Hematopoietic multipotent progenitor cell (in vitro differentiated cells): Measurements from ENCODE around the gene CLINT1. TPM values are rescaled to one million over a fixed set of nuclear protein-coding genes. Genes with fewer than 3 reads are reported as not detected.
A peak's percentile ranks its signal among the peaks of the same experiment; 100 is the strongest.

ENCODE experiments used
- DNase-seq, 3 donors: peaks; one replicate each; pipeline ENCODE4 v3.0.0-alpha.2; 2011 to 2015; ENCODE audit warnings: low read depth in 2 of 3, low spot score in 2 of 3
- total RNA-seq: library from RNA; depleted of rRNA; stranded (reverse); fragments of >200 nt; gene quantifications from one replicate; pipeline ENCODE4 v1.2.3, GENCODE V29; 2012

Gene CLINT1
- total RNA-seq, 1 donor, result 181 TPM

- no peak for DNase-seq
Observed at GRCh38 chr5:157821822-157822622, 36.9 kb downstream of the CLINT1 start.

GRCh38 chr5:157821405-157821804 is 37.5 kb downstream of the CLINT1 start:
- no peak for DNase-seq

DNA sequence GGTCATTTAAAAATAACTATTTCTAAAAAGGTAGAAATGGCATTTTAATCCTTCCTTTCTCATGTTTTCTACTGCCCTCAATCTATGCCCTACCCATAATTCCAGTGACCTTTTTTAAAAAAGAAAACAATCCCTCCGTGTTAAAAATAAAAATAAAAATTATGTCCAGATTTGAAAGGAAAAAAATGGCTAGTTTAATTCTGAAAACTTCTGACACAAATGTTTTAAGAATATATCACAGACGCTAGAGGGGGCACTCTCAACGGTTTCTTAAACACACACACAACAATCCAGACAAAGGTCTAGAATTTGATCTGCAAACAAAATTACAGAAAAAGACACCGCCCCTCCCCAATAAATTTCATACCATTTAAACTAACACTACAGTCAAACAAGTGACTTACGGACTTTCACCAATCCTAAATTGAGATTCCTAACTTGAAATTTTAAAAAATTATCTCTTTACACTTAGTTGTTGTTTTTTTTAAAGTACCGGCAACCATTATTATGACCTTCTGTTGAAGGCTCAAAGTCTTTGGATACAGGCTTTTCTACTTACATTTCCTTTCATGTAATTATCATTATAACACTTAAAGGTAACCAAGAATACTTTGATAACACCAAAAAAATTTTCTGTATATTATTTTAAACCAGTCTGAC is 38.2 kb downstream of the CLINT1 start:
- peak in 2 of 3 donors; percentile 60 to 80 for DNase-seq

- no peak for DNase-seq
Observed at GRCh38 chr5:157819502-157820115, 39.3 kb downstream of the CLINT1 start.

GRCh38 chr5:157818368-157818767 is 40.6 kb downstream of the CLINT1 start:
- DNase-seq, result no peak

- no peak for DNase-seq
Observed at GRCh38 chr5:157817928-157818327, 41.0 kb downstream of the CLINT1 start.

GRCh38 chr5:157817387-157817702 is 41.6 kb downstream of the CLINT1 start:
- no peak for DNase-seq

DNA sequence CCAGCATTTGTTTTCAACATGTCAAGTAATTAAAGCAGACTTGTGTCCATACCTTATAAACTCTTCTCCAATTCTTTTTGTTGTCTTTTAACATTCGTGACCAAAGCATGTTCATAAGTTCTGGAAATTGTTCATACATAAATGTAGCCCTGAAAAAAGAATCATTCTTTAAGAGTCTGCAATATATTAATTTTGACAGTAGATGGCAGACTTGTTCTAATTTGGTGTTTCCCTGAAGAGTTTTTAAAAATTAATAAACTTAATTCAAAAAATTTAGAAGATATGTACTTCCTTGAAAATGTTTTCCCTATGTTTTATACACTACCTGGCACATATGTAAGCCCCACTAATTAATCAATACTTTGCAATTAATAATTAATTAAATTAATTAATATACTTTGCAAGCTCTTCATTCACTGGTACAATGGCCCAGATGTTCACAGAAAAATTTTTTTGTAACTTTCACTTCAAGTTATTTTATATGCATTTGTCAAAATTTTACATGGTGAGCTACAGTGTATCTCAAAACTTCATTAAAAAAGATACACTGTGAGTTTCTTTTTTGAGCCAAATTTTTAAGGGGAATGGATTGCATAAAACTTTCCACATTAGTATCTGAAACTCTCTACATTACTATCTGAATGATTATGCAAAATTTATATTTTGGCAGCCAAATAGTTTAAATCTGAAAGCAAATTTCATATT is 42.1 kb downstream of the CLINT1 start:
- peak in 1 of 3 donors; percentile 68 for DNase-seq

- no peak for DNase-seq
Observed at GRCh38 chr5:157812086-157812485, 46.9 kb downstream of the CLINT1 start.

DNA sequence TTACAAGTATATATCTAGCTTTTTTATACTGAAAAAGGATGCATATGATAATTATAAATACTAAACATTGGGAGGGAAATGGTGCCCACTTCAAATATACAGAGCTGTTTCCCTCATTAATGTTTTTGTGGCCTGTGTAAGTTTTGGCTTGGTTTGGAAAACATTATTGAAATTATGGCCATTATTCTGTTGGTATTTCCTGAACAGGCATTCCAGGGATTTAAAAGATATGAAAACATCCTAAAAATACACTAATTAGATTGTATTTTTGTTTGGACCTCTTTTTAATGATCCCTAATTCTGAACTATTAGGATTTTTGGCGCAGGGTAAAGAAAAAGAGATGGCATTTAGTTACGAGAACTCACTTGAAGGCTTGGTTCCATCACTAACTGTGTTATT is 50.9 kb downstream of the CLINT1 start:
- no peak for DNase-seq

DNA sequence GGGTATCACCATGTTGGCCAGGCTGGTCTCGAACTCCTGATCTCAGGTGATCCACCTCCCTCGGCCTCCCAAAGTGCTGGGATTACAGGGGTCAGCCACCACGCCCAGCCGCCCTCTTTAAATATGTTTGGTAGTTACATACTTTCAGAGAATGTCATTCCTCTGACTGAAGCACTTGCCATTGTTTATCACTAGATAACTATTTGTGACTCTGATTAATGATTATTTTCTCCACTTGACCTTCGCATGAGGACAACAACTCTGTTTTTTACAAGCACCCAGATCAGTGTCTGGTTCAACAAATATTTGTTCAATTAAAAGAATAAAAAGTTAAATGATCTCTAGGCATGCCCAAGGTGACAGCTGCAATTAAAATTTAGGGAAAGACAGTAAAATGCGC is 56.2 kb downstream of the CLINT1 start:
- no peak for DNase-seq

GRCh38 chr5:157800137-157800536 is 58.8 kb downstream of the CLINT1 start:
- DNase-seq, result no peak

DNA sequence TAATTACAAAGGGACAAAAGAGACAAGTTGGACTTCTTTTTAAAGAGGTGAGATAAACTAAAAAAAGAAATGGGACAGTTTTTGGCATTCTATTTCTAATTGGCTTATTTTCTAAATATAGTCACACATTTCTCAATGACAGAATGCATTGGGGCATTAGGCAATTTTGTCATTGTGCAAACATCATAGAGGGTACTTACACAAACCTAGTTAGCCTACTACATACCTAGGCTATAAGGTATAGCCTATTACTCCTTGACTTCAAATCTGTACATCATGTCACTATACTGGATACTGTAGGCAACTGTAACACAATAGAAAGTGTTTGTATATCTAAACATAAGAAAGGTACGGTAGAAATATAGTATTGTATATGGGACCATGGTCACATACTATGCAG is 59.4 kb downstream of the CLINT1 start:
- DNase-seq, result no peak

- no peak for DNase-seq
Observed at GRCh38 chr5:157793301-157793700, 65.6 kb downstream of the CLINT1 start.

GRCh38 chr5:157785801-157786200 is 73.1 kb downstream of the CLINT1 start:
- no peak for DNase-seq

GRCh38 chr5:157779221-157779620 is 79.7 kb downstream of the CLINT1 start:
- no peak for DNase-seq

GRCh38 chr5:157778121-157778805 is 80.7 kb downstream of the CLINT1 start:
- no peak for DNase-seq

GRCh38 chr5:157772127-157772526 is 86.8 kb downstream of the CLINT1 start:
- DNase-seq, result no peak

- DNase-seq, result no peak
Observed at GRCh38 chr5:157770665-157771064, 88.3 kb downstream of the CLINT1 start.

DNA sequence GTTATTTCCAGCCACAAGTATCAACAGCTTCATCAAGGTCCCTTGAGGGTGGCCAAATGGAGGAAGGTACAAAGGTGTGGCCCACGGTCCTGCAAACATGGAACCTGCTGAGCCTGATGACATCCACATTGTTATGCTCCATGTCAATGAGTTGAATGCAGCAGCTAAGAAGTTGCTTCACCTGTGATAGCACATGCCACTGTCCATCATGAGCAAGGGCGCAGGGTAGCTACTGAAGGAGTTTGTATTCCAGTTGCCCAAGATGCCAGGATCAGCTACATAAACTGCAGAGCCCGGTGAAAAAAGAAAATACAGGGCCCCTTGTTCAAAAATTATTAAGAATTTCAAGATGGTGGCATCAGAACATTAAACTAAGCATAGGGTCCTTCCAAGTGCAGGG is 91.3 kb downstream of the CLINT1 start:
- no peak for DNase-seq

DNA sequence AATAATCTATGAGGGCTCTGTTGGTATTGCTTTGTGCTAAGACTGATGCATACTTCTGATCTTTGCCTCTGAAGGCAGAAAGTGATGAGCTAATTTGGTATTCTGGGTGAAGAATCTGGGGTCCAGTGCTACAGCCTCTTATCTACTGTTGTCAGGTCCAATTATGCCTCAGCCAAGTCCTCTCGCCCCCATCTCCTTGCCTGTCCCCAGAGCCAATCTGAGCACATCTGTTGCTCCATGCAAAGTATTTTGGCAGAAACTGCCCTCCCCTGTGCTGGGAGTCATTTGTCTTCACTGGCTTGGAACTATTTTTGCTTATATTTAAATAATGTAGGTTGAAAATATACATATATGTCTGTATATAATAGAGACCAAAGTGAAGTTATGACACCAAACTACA is 92.0 kb downstream of the CLINT1 start:
- no peak for DNase-seq
